Body of pancreas (tissue), 4 donors: Measurements from ENCODE around the gene DIAPH3. TPM values are rescaled to one million over a fixed set of nuclear protein-coding genes. Genes with fewer than 3 reads are reported as not detected.

Experiments
- ATAC-seq: fragments of 150-250 bp; one replicate; pipeline ENCODE4 v1.9.1; 2016
- DNase-seq, 4 donors: peaks; one replicate each; pipeline ENCODE4 v3.0.0-alpha.2; 2019
- H3K27ac ChIP-seq, 4 donors: fragments of 200-600 bp; sonication (generic); 1 replicate in 3 of 4; 2 replicates in 1 of 4; pipeline versions ENCODE4 v1.5.1 to v1.6.1; 2016 to 2019; ENCODE audit warnings: mild to moderate bottlenecking in 1 of 4, mixed read lengths in 1 of 4, moderate library complexity in 1 of 4
- H3K27me3 ChIP-seq, 2 donors: fragments of 200-600 bp; sonication (generic); one replicate each; pipeline ENCODE4 v1.6.0; 2016; ENCODE audit warnings: mild to moderate bottlenecking in 1 of 2
- H3K36me3 ChIP-seq, 2 donors: fragments of 200-600 bp; sonication (generic); replicated peaks in 1 of 2; 2 replicates each; pipeline ENCODE4 v1.5.1; 2016; ENCODE audit warnings: low read depth in 2 of 2; ENCODE audit not compliant: insufficient read depth in 1 of 2
- H3K4me1 ChIP-seq: fragments of 200-600 bp; sonication (generic); one replicate; pipeline ENCODE4 v1.6.0; 2016
- H3K4me3 ChIP-seq, 2 donors: fragments of 200-600 bp; sonication (generic); 1 replicate in 1 of 2; 2 replicates in 1 of 2; pipeline ENCODE4 v1.5.1; 2016 to 2019
- H3K9me3 ChIP-seq, 3 donors: fragments of 200-600 bp; sonication (generic); 1 replicate in 2 of 3; 2 replicates in 1 of 3; pipeline ENCODE4 v1.5.1; 2016
- CTCF ChIP-seq, 7 experiments: fragments of 450-650 bp in 4 of 7; fragments of 200-600 bp in 3 of 7; sonication (generic) in 3 of 7; IDR thresholded peaks; one replicate each; pipeline ENCODE4 v1.5.1; 2016 to 2019; ENCODE audit warnings: antibody characterized with exemption in 7 of 7
- POLR2A ChIP-seq, 3 donors: fragments of 450-650 bp; IDR thresholded peaks; one replicate each; pipeline ENCODE4 v1.6.1; 2016; ENCODE audit warnings: antibody characterized with exemption in 3 of 3, mild to moderate bottlenecking in 2 of 3
- WGBS, 2 donors: methylation state at CpG; one replicate each; pipeline ENCODE4 v1.1.5; 2017; 5-methylcytosine and 5-hydroxymethylcytosine counted together
- intact Hi-C: fragments of 100-400 bp; cut with DNase I; formaldehyde crosslinking; loops from one replicate; pipeline ENCODE4 v1.15.1; 2023
- total RNA-seq, 2 donors: library from RNA; depleted of rRNA; stranded (reverse); fragments of >200 nt; gene quantifications; one replicate each; pipeline ENCODE4 v1.1.0, GENCODE V29; 2016

The DIAPH3 gene
- total RNA-seq, 2 donors from 2014 or later, result 0.33 to 0.78 TPM

- WGBS, 2 donors, result 81 to 82% methylated on average over 3 of the region's 3 CpGs
- Histone ChIP-seq H3K27me3 (no peaks in the 10 kb centered on the region), H3K4me3 (no peak overlapping the region), H3K36me3 (no peaks in the 10 kb centered on the region), H3K9me3 (no peaks in the 10 kb centered on the region), H3K27ac (no peak overlapping the region), H3K4me1 (no peaks in the 10 kb centered on the region)
- intact Hi-C loops, result no loop called here
- no peak for TF ChIP-seq POLR2A (IDR thresholded peaks at IDR 0.05)
- TF ChIP-seq CTCF (IDR thresholded peaks at IDR 0.05), result no peak
- DNase-seq (no peak), ATAC-seq (no peak)
Observed at GRCh38 chr13:59915252-59915651, 248.5 kb downstream of the DIAPH3 start.

- H3K4me3 ChIP-seq, result no peak overlapping the region
- 54 to 55% methylated on average over 2 of the region's 2 CpGs for WGBS, 2 donors
- no peaks in the 10 kb centered on the region for H3K27me3 ChIP-seq
- intact Hi-C loops, result no loop called here
- ATAC-seq (no peak), DNase-seq (no peak)
- no peaks in the 10 kb centered on the region for H3K9me3 ChIP-seq
- H3K36me3 ChIP-seq, result no peaks in the 10 kb centered on the region
- H3K4me1 ChIP-seq, result no peaks in the 10 kb centered on the region
- no peak overlapping the region for H3K27ac ChIP-seq
- TF ChIP-seq CTCF (IDR thresholded peaks at IDR 0.05) (no peak), POLR2A (IDR thresholded peaks at IDR 0.05) (no peak)
Observed at GRCh38 chr13:59914556-59914955, 249.2 kb downstream of the DIAPH3 start.

GRCh38 chr13:59906413-59907049 is 257.2 kb downstream of the DIAPH3 start:
- intact Hi-C loops, result no loop called here
- H3K27me3 ChIP-seq, result no peaks in the 10 kb centered on the region
- no peak overlapping the region for H3K27ac ChIP-seq
- ATAC-seq (peak; percentile 59), DNase-seq (peak in 1 of 4 donors; percentile 9)
- no peaks in the 10 kb centered on the region for H3K9me3 ChIP-seq
- TF ChIP-seq CTCF (IDR thresholded peaks at IDR 0.05) (peak in 6 of 7 experiments; percentile 34 to 59 (median 50)), POLR2A (IDR thresholded peaks at IDR 0.05) (no peak)
- 30% methylated on average over 7 of the region's 7 CpGs for WGBS, 2 donors
- no peak overlapping the region for H3K4me3 ChIP-seq
- H3K36me3 ChIP-seq, result no peaks in the 10 kb centered on the region
- H3K4me1 ChIP-seq, result no peaks in the 10 kb centered on the region

- H3K36me3 ChIP-seq, result no peaks in the 10 kb centered on the region
- intact Hi-C loops, result no loop called here
- H3K27me3 ChIP-seq, result no peaks in the 10 kb centered on the region
- no peak for DNase-seq
- no peak overlapping the region for H3K4me3 ChIP-seq
- no peaks in the 10 kb centered on the region for H3K9me3 ChIP-seq
- no peak for ATAC-seq
- WGBS, 2 donors, result 89 to 94% methylated on average over 3 of the region's 3 CpGs
- H3K4me1 ChIP-seq, result no peaks in the 10 kb centered on the region
- no peak overlapping the region for H3K27ac ChIP-seq
- TF ChIP-seq POLR2A (IDR thresholded peaks at IDR 0.05) (no peak), CTCF (IDR thresholded peaks at IDR 0.05) (no peak)
Observed at GRCh38 chr13:59901191-59901590, 262.5 kb downstream of the DIAPH3 start.

GRCh38 chr13:59898066-59898465 is 265.7 kb downstream of the DIAPH3 start:
- ATAC-seq (no peak), DNase-seq (no peak)
- Histone ChIP-seq H3K27me3 (no peaks in the 10 kb centered on the region), H3K27ac (no peak overlapping the region), H3K36me3 (no peaks in the 10 kb centered on the region), H3K4me1 (no peaks in the 10 kb centered on the region), H3K4me3 (no peak overlapping the region), H3K9me3 (no peaks in the 10 kb centered on the region)
- no peak for TF ChIP-seq CTCF (IDR thresholded peaks at IDR 0.05)
- TF ChIP-seq POLR2A (IDR thresholded peaks at IDR 0.05), result no peak
- intact Hi-C loops, result no loop called here
- 57% methylated on average over 2 of the region's 2 CpGs for WGBS, 2 donors
